Kidney tubule cell (primary cell): ENCODE measurements around the gene SLIT3.
"Not testable (repeated sequence)": the region's sequence is repeated elsewhere in the genome, so short reads cannot be mapped to it uniquely, and the experiment has no call there.

Experiments used
- DNase-seq: peaks from one replicate; pipeline ENCODE4 v3.0.0-alpha.2; 2018; ENCODE audit warnings: low spot score

SLIT3 gene

DNA sequence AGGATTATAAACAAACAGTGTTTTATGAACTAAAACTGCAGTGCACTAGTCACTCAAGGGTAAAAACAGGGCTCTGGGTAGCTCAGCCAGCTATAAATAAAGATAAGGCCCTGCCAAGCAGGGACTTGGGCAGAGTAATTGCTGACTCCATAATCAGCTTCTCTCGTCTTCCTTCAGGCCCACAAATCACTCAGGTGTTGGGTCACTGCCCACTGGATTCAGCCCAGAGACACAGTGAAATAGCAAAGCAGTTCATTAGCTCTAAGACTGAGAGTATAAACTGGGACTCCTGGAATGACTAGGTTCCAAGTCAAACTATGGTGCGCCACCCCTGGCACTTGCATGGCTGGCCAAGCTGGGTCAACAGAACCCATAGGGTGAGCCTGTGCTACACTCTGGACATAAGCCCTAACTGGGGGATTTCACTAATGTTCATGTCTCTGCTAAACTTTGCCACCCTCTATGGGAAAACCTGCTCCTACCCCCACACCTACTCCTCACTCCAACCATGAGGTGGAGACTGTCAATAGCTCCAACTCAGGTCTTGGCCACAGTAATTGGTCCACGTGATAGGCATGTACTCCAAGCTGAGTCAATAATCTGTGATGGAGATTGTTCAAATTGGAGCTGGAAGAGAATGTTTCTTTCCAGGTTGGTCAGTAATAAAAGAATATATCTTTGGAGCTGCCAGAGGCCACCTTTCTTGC lies 158.5 kb downstream of the SLIT3 start:
- DNase-seq, result peak; percentile 4

- DNase-seq, result not testable (repeated sequence)
These were observed 160.7 kb downstream of the SLIT3 start for GRCh38 chr5:169140215-169140614.

DNA sequence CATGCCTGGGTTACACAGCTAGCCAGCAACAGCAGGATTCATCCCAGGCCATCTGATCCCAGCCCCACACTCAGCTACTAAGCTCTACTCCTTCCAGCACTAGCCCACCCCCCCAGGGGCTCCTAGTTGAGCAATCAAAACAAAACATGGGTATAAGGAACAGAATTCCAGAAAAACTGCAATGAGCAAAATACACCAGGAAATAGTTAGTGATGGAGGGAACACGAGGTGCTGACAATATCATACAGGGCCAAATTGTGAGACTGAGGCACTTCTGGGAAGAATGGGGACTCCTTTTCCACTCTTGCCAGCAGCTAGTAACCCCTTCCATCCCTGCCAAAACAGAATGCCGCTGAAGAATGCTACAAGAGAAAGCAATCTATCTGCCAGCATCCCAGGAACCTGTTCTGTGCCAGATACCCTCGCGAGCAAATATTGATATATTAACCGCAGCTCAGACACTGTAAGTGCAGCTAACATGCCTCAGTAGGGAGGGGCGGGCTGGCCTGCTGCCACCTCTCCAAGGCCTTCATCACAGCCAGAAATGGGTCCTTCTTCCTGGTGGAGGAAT lies 161.4 kb downstream of the SLIT3 start:
- peak; percentile 11 for DNase-seq

DNA sequence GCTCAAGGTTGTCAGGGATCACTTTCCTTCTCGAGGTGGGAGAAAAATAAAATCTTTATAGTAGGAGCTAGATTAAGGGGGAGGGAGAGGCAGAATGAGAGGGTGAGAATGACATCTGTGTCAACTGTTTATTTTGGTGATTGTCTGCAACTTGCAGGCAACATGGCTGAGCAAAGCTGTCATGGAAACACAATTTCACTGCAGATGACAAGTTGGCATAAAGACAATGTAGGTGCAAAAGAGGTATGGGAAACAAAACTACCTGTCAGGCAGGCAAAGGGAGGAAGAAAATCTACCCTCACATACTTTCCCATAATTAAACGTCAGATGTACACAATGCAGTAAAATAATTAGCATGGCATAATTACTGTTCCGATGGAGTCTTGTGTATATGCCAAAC lies 167.4 kb downstream of the SLIT3 start:
- DNase-seq, result no peak

DNA sequence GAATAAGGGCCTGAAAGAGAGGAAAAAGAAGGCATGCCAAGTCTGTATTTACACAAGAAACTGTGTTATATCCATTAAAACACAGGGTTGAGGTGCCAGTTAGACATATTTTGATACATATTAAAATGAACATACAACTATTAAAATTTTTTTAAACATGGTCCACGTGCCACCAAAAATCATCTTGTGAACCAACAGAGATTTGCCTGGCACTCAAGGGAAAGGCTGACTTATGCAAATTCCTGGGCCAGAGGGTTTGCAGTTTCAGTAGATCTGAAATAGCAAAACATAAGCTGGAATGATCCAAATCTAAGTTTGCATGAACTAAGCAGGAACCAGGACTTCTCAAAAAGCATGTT lies 168.7 kb downstream of the SLIT3 start:
- DNase-seq, result no peak

DNA sequence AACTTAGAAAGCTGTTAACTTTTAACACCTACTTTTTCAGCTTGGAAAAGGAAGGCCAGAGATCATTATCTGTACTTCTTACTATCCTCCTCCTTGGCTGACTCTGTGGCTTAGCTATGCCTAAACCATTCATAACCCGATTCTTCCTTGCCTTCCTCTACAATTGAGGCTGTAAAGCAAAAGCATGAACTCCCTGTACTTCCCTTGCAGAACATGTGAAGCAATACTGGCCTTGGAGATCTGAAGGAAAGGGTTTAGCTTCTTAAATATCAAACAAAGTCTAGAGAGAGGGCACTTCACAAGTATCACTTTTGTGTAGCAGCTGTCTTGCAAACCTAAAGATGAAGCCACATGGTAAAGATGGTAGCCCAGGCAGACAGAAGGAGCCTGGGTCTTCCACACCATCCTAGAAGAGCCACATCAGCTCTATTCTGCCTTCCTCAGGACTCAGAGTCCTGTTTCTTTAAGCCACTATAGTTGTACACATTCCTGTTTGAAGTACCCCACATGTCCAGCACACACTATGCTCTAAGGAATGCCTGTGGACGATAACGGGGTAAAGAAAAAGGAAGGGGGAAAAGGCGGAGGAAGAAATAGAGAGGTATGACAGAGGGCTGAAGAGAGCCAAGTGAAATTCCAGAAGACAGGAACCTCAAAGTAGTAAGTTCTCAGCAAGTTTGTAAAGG lies 169.2 kb downstream of the SLIT3 start:
- no peak for DNase-seq

- no peak for DNase-seq
These were observed 172.3 kb downstream of the SLIT3 start for GRCh38 chr5:169128679-169129078.

- DNase-seq, result no peak
These were observed 173.5 kb downstream of the SLIT3 start for GRCh38 chr5:169127431-169127830.

- peak; percentile 17 for DNase-seq
These were observed 174.4 kb downstream of the SLIT3 start for GRCh38 chr5:169126481-169127021.

DNA sequence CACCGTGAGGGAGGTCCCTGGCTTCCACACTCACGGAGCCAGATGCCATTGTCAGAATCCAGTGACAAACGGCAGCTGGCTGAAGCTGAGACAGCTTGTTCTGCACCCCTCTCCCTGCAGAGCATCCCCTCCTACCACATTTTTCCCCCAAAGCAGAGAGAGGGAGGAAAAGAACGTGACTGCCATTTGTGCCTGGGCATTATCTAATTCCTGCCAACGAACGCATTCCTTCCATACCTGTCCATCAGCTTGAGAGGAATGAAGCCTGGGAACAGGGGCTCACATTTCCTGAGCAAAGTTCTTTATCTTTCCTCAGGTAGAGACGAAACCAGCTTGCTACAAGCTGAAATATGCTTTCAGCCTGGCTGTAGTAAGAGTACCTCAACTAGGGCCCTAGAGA lies 175.4 kb downstream of the SLIT3 start:
- no peak for DNase-seq

DNA sequence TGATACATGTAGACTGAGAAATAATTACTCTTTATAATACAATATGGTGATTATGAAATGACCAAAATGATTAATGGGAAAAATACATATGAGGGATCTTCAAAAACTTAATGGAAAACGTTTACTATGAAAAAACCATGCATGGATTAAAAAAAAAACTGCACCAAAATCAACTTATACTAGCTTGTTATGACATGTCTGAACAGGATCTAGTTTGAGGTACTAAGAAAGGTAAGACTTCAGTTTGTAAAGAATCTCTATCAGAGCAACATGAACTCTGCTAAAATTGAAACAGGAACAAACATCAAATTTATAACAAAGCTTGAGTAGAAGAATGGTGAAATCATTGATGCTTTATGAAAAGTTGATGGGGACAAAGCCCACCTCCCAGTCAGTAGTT lies 178.0 kb downstream of the SLIT3 start:
- no peak for DNase-seq

- DNase-seq, result no peak
These were observed 179.1 kb downstream of the SLIT3 start for GRCh38 chr5:169121630-169122420.

DNA sequence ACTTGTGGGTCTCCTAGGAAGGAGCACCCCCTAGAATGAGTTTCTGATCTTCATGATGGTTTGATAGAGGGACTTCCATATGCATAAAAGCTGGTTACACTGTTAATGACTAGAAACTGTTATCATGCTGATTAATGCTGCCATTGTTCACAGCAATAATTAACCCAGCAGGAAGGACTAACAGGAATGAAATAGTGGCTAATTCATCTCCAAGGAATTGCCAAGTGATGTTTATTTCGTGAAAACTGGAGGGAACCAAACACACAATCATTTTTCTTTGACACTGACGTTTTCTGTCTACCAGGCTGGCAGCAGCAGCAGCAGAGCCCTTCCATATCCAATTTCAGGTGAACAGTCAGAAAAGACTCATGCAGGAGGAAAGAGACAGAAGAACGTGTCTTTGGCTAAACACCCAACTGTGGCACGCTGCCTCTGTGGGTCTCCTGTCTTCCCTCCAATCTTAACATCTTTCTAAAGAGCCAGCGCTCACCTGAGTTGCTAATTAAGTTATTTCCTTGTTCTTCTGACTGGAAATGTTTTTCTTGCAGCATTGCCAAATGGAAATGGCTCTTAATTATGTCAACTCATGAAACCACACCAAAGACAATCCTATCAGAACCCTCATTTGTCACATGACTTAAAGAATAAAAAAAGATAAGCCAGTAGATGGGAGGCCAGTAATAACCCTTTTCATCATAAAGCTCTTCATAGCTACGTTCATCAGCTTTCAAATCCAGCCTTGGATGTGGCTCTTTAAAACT lies 181.5 kb downstream of the SLIT3 start:
- DNase-seq, result no peak

DNA sequence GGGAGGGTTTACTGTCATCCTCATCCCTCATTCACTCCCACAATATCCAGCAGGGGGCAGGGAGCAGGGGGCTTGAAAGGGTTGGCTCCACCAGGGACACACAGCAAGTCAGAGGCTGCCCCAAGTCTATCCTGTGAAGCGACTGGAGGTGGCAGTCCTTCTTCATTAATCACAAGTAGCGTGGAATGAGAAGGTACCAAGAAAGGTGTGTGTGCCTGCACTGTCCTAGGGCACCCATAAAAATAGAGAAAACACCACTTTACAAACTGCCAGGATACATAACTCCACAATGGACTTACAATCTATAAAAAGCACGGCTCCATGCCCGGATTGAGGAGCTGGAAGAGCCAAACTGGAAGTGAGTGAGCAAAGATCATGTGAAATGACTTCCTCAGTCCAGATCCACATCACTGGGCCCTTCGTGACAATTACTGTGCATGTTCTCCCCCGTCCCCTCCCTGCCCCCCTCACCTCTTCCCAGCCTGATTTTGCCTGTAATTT lies 183.9 kb downstream of the SLIT3 start:
- DNase-seq, result no peak

GRCh38 chr5:169115461-169116124 lies 185.3 kb downstream of the SLIT3 start:
- no peak for DNase-seq

DNA sequence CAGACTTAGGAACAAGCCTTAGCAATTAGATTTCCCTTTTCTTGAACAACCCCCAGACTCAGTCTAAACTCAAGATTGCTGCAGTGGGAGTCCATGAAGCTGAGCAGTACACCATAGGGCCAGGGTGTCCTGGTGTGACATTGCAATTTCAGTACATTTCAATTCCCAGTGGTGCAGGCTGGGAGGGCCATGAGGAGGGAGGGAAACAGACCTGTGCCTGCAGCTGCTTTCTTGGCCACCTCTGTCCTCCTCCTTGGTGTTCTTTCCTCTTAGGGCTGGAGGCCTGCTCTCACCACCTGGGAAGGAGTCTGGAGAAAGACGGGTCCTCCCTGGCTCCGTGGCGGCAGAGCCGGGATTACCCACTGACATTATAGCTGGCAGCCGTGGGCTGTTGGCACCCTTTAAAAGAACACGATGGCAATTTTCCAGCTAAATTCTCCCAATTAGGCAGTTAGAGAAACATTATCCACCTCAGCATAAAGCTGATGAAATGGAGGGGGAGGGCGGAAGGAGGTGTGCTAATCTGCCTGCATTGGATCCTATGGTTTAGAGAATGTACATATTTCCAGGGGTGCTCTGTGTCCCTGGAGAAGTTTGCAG lies 186.4 kb downstream of the SLIT3 start:
- no peak for DNase-seq

DNA sequence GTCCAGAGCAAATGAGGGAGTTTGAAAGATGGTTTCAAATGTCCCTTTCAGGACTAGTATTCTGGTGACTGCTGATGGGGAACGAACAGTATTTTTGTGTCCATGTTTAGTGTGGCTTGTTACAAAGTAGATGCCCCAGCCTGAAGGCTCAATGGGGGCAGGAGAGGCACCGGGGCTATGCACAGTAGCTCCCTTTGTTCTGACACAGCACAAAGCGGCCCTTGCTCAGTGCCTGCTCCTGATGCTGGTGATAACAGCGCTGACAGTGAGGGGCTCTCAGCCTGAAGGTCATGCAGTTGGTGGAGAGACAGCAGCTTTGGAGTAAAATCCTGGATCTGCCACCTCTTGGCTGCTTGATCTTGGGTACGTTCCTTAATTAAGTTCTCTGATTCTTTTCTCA lies 188.9 kb downstream of the SLIT3 start:
- no peak for DNase-seq

- no peak for DNase-seq
These were observed 193.8 kb downstream of the SLIT3 start for GRCh38 chr5:169106911-169107706.

DNA sequence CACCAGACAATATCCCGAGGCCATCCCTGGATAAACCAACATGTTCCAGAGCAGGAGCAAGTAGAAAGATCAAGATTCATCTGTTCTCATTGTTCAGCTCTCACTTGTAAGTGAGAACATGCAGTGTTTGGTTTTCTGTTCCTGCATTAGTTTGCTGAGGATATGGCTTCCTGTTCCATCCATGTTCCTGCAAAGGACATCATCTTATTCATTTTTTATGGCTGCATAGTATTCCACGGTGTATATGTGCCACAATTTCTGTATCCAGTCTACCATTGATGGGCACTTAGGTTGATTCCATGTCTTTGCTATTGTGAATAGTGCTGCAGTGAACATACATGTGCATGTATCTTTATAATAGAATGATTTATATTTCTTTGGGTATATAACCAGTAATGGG lies 195.4 kb downstream of the SLIT3 start:
- not testable (repeated sequence) for DNase-seq
